ENCODE results near the gene TRPM3. TPM values are rescaled to one million over a fixed set of nuclear protein-coding genes. Genes with fewer than 3 reads are reported as not detected.

Gene TRPM3
- total and polyA plus RNA-seq, 2 of the 13 experiments (the other 11 are each of a cell fraction or from before 2014, with no cell fraction given): not detected

- in situ Hi-C loops (cut with HindIII; ENCODE audit: extremely low pct_ligation_motif_present, low pct_unique_long_range_greater_than_20kb): no loop called here
- no peak overlapping the region for H2AFZ ChIP-seq (ENCODE audit: low read length)
- ChIA-PET CTCF (ENCODE audit: low intra/inter-chr PET ratio, low total read pairs) (no interaction called here), POLR2A (no interaction called here)
- H3K9ac ChIP-seq (ENCODE audit: insufficient read depth, low read depth, low read length): no peak overlapping the region
- no peak overlapping the region for H3K4me3 ChIP-seq (replicated peaks in 1 of 3; ENCODE audit: insufficient read depth in 1 of 3, low read depth in 2 of 3, low read length in 3 of 3)
- no peaks in the 10 kb centered on the region for H3K27me3 ChIP-seq (ENCODE audit: control insufficient read depth in 1 of 2, insufficient read depth in 2 of 2, low read length in 2 of 2)
- TF ChIP-seq GTF2F1 (IDR thresholded peaks at IDR 0.05; ENCODE audit: low read length) (no peak), ZNF678 (CRISPR knock-in tag; IDR thresholded peaks at IDR 0.05) (no peak), HNRNPLL (IDR thresholded peaks at IDR 0.05; ENCODE audit: low read depth, low read length, poor library complexity, severe bottlenecking) (no peak), ARID3A (IDR thresholded peaks at IDR 0.05; ENCODE audit: low read depth, low read length) (no peak), NFATC3 (CRISPR knock-in tag; IDR thresholded peaks at IDR 0.05) (no peak), ARNT (IDR thresholded peaks at IDR 0.05) (no peak), ZNF703 (CRISPR knock-in tag; IDR thresholded peaks at IDR 0.05; ENCODE audit: borderline replicate concordance) (no peak)
- H3K79me2 ChIP-seq (ENCODE audit: insufficient read depth, low read length): no peaks in the 10 kb centered on the region
- H3K4me2 ChIP-seq (ENCODE audit: low read depth, low read length): no peak overlapping the region
- no peaks in the 10 kb centered on the region for H3K9me3 ChIP-seq (ENCODE audit: low read length)
- FAIRE-seq: no peak
- BruUV-seq (replicated peaks): no TSS peak
- no peak for DNase-seq (ENCODE audit: low spot score)
- no peak for ATAC-seq
- intact Hi-C loops (cut with micrococcal nuclease; ENCODE audit: unreplicated experiment): no loop called here
- H4K20me1 ChIP-seq (ENCODE audit: insufficient read depth, low read length): no peaks in the 10 kb centered on the region
- H3K27ac ChIP-seq (ENCODE audit: extremely low read length, insufficient read depth, low read length): no peak overlapping the region
- WGBS (ENCODE audit: low lambda C conversion rate): 50% methylated on average over 2 of the region's 2 CpGs
- no peaks in the 10 kb centered on the region for H3K4me1 ChIP-seq (ENCODE audit: insufficient read depth, low read length)
- no peaks in the 10 kb centered on the region for H3K36me3 ChIP-seq (replicated peaks in 1 of 2; ENCODE audit: control insufficient read depth in 1 of 2, insufficient read depth in 2 of 2, low read length in 2 of 2)
Observed at GRCh38 chr9:70554881-70555280, 566.5 kb downstream of the TRPM3 start.

Data from HepG2 (cell line).